SJCRH30 (cell line): ENCODE data around the gene CTNNBIP1. TPM values are rescaled to one million over a fixed set of nuclear protein-coding genes. Genes with fewer than 3 reads are reported as not detected.

Experiments used
- DNase-seq, 2 experiments: peaks; one replicate each; pipeline ENCODE4 v3.0.0-alpha.2; 2015 to 2020
- H3K27ac ChIP-seq: fragments of 250-450 bp; sonication (Bioruptor Pico); 2 replicates; pipeline ENCODE4 v1.5.1; 2020; ENCODE audit warnings: mild to moderate bottlenecking, moderate library complexity
- H3K27me3 ChIP-seq: fragments of 250-450 bp; sonication (Bioruptor Pico); 2 replicates; pipeline ENCODE4 v1.5.1; 2020; ENCODE audit warnings: mild to moderate bottlenecking, moderate library complexity
- H3K36me3 ChIP-seq: fragments of 250-450 bp; sonication (Bioruptor Pico); 2 replicates; pipeline ENCODE4 v1.5.1; 2020; ENCODE audit warnings: mild to moderate bottlenecking, moderate library complexity
- H3K4me1 ChIP-seq: fragments of 250-450 bp; sonication (Bioruptor Pico); 2 replicates; pipeline ENCODE4 v1.5.1; 2020; ENCODE audit warnings: mild to moderate bottlenecking, moderate library complexity
- H3K4me3 ChIP-seq: fragments of 250-450 bp; sonication (Bioruptor Pico); 2 replicates; pipeline ENCODE4 v1.5.1; 2020; ENCODE audit warnings: mild to moderate bottlenecking, moderate library complexity
- H3K9me3 ChIP-seq: fragments of 250-450 bp; sonication (Bioruptor Pico); replicated peaks from 2 replicates; pipeline ENCODE4 v1.5.1; 2020; ENCODE audit warnings: mild to moderate bottlenecking, moderate library complexity
- total RNA-seq: library from RNA; depleted of rRNA; stranded (reverse); fragments of >200 nt; shearing (Covaris generic); gene quantifications from 2 replicates; pipeline ENCODE4 v1.2.3, GENCODE V29; 2014

The CTNNBIP1 gene
- total RNA-seq, 1 experiment from 2014 or later = 35.3 TPM

DNA sequence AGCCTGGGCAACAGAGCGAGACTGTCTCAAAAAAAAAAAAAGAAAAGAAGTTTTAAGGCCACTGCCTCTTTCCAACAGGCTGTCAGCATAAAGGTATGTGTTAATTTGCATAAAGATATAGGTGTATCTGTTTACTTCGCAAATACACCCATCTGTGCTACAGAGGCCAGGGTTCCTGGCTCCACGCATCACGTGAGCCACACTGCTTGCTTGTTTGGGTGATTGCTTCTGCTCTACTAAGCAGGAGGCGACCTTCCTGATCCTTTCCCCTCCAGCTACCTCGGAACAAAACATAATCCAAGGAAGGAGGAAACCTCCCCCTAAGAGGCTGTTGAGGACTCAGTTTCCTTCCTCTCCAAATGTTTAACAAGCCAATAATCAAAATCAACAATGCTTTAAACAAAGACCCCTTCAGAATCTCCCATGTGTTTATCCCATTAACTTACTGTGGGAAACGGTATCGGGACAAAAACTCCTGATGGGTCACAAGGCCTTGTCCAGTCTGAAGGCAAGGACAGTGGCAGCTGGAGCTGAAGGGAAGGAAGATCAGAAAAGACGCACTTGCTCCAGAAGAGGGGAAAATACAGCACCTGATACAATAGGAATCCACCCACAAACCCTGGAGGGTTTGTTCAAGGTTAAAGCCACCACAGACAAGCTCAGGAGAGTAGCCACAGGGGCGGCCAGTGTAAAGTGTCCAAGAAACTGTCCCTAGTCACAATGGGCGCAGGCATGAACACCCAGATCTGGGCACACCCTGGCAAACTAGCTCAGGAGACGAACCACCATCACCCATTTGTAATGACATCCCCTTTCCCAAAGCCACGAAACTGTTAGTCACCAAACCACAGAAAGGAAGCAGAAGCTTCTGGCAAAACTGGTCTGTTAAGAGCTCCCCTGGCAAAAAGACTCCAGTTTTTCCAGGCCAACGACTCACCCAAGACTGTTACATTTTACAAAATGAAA is 17.2 kb downstream of the CTNNBIP1 start:
- peak in 1 of 2 experiments; percentile 61 for DNase-seq
- no peak overlapping the region for H3K4me3 ChIP-seq
- H3K27ac ChIP-seq = no peak overlapping the region; the same call in 1 of the 2 replicates
- H3K27me3 ChIP-seq = no peaks in the 10 kb centered on the region
- H3K36me3 ChIP-seq = no peaks in the 10 kb centered on the region
- no peaks in the 10 kb centered on the region for H3K9me3 ChIP-seq
- peaks cover 45% of the 10 kb centered on the region for H3K4me1 ChIP-seq

DNA sequence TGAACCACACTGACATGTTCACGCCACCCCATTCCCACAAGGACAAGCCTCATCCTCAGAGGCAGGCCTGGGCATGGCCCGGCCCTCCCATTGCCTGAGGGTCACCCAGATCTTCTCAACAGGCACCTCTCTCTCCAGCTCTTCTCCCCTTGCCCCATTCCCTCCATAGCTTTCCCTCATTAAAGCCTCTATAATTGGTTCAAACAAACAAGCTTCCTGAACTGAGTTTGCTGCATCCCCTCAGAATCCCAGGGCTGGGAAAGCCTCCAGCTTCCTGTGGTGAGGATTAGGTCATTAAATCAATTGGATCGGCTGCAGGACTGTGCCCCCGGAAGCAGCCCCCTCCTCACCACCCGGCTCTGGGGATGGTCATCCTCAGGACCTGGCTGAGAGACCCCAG is 18.9 kb downstream of the CTNNBIP1 start:
- no peaks in the 10 kb centered on the region for H3K27me3 ChIP-seq
- DNase-seq = peak; percentile 75 to 88
- H3K9me3 ChIP-seq = no peaks in the 10 kb centered on the region
- no peak overlapping the region for H3K4me3 ChIP-seq
- H3K27ac ChIP-seq = peak overlapping the region; percentile 87
- H3K4me1 ChIP-seq = peaks cover 45% of the 10 kb centered on the region
- H3K36me3 ChIP-seq = no peaks in the 10 kb centered on the region

DNA sequence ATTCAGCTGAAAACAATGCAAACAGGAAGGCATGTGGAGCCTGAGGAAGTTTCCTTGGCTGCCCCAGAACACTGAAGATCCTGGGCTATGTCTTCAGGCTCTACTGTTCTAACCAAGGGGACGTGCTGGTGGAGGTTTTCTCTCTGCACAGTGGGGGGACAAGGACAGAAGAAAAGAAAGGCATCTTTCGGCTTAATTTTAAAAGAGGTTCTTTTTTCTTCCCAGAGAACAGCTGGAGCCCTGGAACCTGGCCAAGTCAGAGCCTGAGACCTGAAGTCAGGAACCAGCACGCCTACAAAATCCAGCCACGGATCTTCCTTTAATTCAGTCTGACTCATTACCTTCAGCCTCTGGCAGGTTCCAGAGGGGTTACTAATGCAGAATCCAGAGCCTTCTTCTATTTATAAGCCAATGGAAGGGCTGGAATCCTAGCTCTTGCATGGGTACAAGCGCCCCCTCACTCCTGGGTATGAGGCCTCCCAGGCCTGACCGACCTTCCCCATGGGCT is 19.8 kb downstream of the CTNNBIP1 start:
- peak overlapping the region; percentile 87 for H3K27ac ChIP-seq
- no peaks in the 10 kb centered on the region for H3K36me3 ChIP-seq
- peaks cover 45% of the 10 kb centered on the region for H3K4me1 ChIP-seq
- no peaks in the 10 kb centered on the region for H3K9me3 ChIP-seq
- DNase-seq = peak; percentile 97 to 99
- H3K27me3 ChIP-seq = no peaks in the 10 kb centered on the region
- no peak overlapping the region for H3K4me3 ChIP-seq

DNA sequence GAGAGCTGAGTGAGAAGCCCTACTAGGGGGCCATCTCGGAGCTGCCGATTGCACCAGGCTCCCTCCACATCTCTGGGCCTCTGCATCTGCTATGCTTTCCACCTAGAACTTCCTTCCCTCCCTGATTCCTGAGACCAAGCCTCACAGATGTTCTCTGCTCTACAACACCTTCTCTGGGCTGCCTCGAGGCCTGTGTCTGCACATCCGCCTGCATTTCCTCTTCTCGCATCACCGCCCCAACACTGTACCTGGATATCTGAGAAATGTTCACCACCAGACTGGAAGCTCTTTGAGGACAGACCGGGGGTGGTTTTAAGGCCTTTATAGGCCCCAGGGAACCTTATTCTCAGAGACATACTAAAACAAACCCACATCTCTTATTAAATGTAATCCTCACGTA is 20.7 kb downstream of the CTNNBIP1 start:
- peaks cover 51% of the 10 kb centered on the region for H3K4me1 ChIP-seq
- peak overlapping the region; percentile 87 for H3K27ac ChIP-seq
- H3K36me3 ChIP-seq = no peaks in the 10 kb centered on the region
- H3K27me3 ChIP-seq = no peaks in the 10 kb centered on the region
- H3K9me3 ChIP-seq = no peaks in the 10 kb centered on the region
- no peak overlapping the region for H3K4me3 ChIP-seq
- DNase-seq = no peak

DNA sequence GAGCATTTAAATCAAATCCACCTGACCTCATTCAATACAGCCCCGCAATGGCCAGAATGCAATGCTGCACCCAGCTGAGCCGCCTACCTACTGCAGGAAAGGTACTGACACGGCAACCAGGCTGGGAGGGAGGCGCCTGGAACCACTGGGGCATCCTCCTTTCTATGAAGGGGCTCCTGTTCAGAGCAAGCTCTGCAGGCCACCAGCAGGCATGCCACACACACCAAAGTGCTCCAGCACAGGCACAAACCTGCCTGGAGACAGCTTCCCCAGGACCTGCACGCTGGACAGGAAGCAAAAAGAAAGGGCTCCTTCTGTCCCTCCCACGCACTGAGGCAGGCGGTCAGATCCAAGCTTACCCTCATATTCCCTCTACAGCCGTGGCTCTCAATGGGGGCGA is 21.2 kb downstream of the CTNNBIP1 start:
- no peak for DNase-seq
- Histone ChIP-seq H3K4me3 (no peak overlapping the region), H3K27me3 (no peaks in the 10 kb centered on the region), H3K36me3 (no peaks in the 10 kb centered on the region), H3K9me3 (no peaks in the 10 kb centered on the region), H3K27ac (no peak overlapping the region), H3K4me1 (peaks cover 55% of the 10 kb centered on the region)

DNA sequence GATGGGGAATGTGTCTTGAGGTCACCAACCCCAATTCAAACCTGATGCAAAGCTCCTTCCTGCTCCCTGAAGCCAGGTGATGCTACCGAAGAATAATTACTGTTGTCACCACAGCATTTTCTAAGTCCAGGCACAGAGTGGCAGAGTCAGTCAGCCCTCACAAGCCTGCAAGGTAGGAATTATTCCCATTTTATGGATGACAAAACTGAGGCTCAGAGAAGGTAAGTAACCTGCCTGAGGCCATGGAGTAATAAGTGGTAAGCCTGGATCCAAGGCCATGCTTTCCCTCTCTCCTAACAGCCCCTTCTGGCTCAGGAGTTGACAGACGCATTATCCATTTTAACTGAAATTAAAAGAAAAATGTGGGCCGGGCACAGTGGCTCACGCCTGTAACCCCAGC is 23.0 kb downstream of the CTNNBIP1 start:
- no peak for DNase-seq
- Histone ChIP-seq H3K9me3 (no peaks in the 10 kb centered on the region), H3K4me3 (no peak overlapping the region), H3K27ac (no peak overlapping the region), H3K27me3 (no peaks in the 10 kb centered on the region), H3K4me1 (peaks cover 58% of the 10 kb centered on the region), H3K36me3 (no peaks in the 10 kb centered on the region)

DNA sequence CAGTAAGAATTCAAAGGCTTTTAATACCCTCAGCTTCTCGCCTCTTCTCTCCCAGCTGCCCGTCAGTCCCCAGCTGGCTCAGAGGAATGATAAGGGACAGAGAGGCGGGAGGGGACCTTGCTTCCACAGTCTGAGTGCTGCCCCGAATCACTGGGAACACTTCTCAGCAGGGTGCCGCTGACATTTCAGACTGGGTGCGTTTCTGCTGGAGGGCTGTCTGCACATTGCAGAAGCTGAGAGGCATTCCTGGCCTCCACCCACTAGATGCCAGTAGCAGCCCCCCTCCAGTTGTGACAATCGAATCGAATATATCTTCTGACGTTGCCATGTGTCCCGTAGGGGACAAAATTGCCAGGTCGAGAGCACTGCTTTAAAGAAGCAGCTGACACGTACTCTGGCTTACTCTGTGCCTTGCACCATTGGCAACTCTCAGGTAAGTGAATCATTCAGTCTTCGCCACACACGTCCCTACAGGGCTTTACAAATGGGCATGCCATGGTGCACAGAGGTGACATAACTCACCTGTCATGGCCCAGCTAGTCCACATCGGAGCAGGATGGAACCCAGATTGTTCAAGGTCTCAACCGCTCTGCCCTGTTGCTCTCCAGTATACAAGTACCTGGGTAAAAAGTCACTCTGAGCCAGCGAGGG is 23.9 kb downstream of the CTNNBIP1 start:
- H3K27ac ChIP-seq = no peak overlapping the region
- H3K4me1 ChIP-seq = peaks cover 56% of the 10 kb centered on the region

DNA sequence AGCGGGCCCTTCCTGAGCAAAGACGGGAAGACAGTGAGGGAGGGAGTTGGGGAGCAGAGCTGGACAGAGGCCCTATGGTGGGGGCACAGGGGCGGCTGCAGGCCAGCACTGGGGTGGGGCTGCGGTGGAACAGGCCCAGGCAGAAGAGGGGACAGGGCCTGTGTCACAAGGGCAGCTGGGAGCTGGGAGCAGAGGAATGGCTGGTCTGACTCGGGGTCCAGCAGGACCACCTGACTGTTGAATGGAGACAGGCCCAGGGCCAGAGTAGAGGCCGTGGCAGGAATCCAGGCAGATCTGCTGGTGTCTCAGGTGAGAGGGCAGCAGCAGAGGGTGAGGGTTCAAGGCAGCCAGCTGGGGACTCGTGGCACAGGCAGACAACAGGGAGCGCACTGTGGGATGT is 25.3 kb downstream of the CTNNBIP1 start:
- H3K36me3 ChIP-seq = 0 out of 2 replicates have a peak, but pooled peaks cover 2% of the 10 kb centered on the region
- peak overlapping the region; percentile 8; the same call in 1 of the 2 replicates for H3K27ac ChIP-seq
- no peaks in the 10 kb centered on the region for H3K27me3 ChIP-seq
- no peaks in the 10 kb centered on the region for H3K9me3 ChIP-seq
- H3K4me3 ChIP-seq = no peak overlapping the region
- H3K4me1 ChIP-seq = peaks cover 42% of the 10 kb centered on the region
- DNase-seq = no peak

More for the DNA sequence above, 23.9 kb downstream of the CTNNBIP1 start:
- Histone ChIP-seq H3K36me3 (no peaks in the 10 kb centered on the region), H3K4me3 (no peak overlapping the region), H3K27me3 (no peaks in the 10 kb centered on the region), H3K9me3 (no peaks in the 10 kb centered on the region)
- DNase-seq = no peak

DNA sequence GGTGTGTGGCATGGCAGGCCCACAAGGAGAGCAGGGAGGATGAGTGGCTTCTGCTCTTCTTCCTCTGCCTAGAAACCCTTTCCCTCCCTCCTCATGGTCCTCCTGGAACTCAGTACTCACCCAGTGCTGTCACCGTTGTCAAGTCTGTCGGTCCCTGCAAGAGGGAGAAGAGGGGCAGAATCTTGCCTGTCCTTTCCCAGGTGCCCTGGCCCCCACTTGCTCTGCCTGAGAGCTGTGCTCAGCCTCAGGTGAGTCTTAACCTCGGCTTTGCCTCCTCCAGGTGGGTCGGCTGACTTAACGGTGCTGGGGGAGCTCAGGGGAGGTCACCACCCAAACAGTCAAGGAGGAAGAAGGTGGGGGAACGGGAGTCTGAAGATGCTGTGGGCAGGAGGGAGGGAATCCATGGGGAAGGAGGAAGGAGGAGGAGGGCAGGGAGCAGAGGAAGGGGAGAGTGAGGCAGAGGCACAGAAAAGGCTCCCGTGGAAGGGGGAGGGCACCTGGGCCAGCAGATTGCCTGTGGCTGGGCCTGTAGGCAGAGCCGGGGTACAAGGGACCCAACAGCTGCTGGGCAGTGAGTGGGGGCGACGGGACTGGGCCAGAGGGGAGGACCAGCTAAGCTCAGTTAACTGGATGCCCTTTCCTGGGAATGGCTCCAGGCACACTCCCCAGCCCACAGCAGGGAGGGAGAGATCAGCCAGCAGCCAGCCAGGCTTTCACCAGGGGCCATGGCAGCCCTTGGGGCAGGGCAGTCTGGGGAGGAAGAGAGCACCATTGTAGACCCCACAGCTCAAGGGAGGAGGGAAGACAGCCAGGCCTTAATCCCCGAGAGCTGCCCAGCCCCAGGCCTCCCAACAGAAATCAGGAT is 26.3 kb downstream of the CTNNBIP1 start:
- H3K9me3 ChIP-seq = no peaks in the 10 kb centered on the region
- H3K36me3 ChIP-seq = 0 out of 2 replicates have a peak, but pooled peaks cover 2% of the 10 kb centered on the region
- peaks cover 37% of the 10 kb centered on the region for H3K4me1 ChIP-seq
- DNase-seq = peak; percentile 61 to 80
- no peaks in the 10 kb centered on the region for H3K27me3 ChIP-seq
- H3K4me3 ChIP-seq = no peak overlapping the region
- peak overlapping the region; percentile 8; the same call in 1 of the 2 replicates for H3K27ac ChIP-seq

DNA sequence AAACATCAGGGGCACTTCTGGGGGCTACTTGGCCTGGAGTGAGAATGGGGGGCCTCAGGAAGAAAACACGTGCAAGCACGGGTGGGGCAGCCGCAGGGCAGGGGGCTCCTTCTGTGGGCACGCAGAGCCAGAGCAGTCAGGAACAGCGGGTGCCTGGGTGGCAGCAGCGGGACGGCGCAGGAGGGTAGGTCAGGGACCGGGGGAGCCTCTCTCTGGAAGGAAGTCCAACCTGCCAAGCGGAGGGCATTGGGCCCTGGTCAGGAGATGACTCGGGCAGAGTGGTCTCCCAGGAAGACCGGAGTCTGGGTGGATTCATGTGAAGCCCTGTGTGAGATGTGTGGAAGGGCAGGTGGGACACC is 27.1 kb downstream of the CTNNBIP1 start:
- Histone ChIP-seq H3K27ac (no peak overlapping the region), H3K4me3 (no peak overlapping the region), H3K9me3 (no peaks in the 10 kb centered on the region), H3K36me3 (0 out of 2 replicates have a peak, but pooled peaks cover 2% of the 10 kb centered on the region), H3K27me3 (no peaks in the 10 kb centered on the region), H3K4me1 (peaks cover 37% of the 10 kb centered on the region)
- DNase-seq = no peak

DNA sequence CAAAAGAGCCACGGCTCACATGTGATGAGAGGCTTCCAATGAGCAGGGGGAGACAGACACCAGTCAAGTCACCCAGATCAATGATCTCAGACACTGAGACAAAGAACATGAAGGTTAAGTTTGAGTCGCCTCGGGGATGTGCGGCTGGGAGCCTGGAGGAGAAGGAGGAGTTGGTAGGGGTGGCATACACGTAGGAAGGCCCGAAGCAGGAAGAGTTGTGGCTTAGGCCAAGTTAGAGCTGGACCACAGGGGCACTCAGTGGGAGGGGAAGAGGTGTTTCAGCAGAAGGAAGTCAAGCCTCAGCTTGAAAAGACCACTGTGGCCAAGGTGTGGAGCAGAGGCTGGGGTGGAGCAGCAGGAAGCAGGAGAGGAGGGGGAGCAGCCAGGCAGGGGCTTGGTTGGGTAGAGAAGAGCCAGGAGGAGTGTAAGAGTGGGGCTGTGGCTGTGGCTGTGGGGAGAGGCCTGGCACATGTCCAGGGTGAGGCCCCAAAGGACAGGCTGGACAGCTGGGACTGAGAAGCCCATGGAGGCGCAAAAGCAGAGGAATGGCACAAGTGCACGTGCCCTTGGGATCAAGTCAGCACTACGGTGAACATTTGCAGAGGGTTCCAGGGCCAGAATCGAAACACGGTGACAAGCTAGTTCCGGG is 27.6 kb downstream of the CTNNBIP1 start:
- H3K4me3 ChIP-seq = no peak overlapping the region
- peak; percentile 90 to 91 for DNase-seq
- H3K4me1 ChIP-seq = peaks cover 37% of the 10 kb centered on the region
- H3K27me3 ChIP-seq = no peaks in the 10 kb centered on the region
- no peak overlapping the region for H3K27ac ChIP-seq
- no peaks in the 10 kb centered on the region for H3K9me3 ChIP-seq
- 0 out of 2 replicates have a peak, but pooled peaks cover 2% of the 10 kb centered on the region for H3K36me3 ChIP-seq

DNA sequence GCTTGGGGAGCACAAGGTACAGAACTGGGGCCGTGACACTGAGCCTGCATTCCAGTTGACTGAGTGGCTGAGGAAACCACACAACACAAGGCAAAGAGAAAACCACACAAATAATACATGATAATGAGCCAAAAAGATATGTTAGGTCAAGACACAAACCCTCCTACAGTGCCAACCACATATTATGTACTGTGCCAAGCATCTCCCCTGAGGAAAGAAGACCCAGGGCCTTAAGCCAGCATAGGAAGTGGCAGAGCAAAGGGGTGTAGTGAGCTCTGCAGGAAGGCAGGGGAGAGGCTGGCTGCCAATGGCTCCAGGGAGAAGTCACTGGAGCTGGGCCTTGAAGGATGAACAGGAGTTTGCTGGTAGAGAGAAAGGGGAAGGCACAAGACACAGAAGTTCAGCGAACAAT is 28.2 kb downstream of the CTNNBIP1 start:
- peak; percentile 47 to 48 for DNase-seq
- H3K4me1 ChIP-seq = peaks cover 37% of the 10 kb centered on the region

DNA sequence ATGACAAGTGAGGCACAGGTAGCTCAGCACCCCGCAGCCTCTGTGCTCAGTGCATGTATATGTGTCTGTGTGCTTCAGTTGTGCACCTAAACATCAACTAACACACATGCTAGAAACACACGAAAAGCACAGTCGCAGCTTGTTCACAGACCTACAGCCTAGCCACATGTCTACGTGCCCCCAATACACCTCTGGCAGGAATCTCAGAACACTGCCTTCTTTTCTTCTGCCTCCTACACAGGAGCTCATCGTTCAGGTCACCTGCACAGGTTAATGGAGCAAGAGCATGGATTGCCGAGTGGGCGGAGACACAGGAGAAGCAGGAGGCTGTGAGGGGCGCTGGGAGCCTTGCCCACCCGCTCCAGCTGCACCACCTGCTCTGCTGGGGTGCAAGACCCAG is 31.7 kb downstream of the CTNNBIP1 start:
- H3K27ac ChIP-seq = no peak overlapping the region
- H3K36me3 ChIP-seq = 0 out of 2 replicates have a peak, but pooled peaks cover 2% of the 10 kb centered on the region
- no peaks in the 10 kb centered on the region for H3K9me3 ChIP-seq
- H3K4me3 ChIP-seq = no peak overlapping the region
- no peak for DNase-seq
- H3K27me3 ChIP-seq = no peaks in the 10 kb centered on the region
- H3K4me1 ChIP-seq = peaks cover 32% of the 10 kb centered on the region

More for the DNA sequence above, 28.2 kb downstream of the CTNNBIP1 start:
- H3K36me3 ChIP-seq = 0 out of 2 replicates have a peak, but pooled peaks cover 2% of the 10 kb centered on the region
- no peak overlapping the region for H3K4me3 ChIP-seq
- H3K9me3 ChIP-seq = no peaks in the 10 kb centered on the region
- H3K27ac ChIP-seq = no peak overlapping the region
- H3K27me3 ChIP-seq = no peaks in the 10 kb centered on the region

DNA sequence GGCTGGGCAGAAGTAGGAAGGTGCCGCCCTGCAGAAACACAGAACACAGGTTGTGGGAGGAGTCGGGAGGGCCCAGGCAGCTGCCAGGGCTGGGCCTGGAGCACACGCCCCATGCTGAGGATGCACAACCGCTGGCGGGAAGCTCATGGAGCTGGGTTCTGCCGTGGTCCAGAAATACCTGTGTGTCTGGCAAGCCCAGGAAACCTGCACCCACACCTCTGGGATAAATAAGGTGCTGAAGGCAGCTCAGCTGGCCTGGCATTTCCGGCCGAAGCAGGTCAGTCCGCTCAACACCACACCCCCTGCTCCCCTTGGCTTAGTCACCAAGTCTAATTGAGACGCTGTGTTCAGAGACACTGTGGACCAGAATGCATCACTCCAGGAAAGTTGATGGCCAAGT is 32.1 kb downstream of the CTNNBIP1 start:
- Histone ChIP-seq H3K4me3 (no peak overlapping the region), H3K4me1 (peaks cover 32% of the 10 kb centered on the region), H3K9me3 (no peaks in the 10 kb centered on the region), H3K36me3 (0 out of 2 replicates have a peak, but pooled peaks cover 2% of the 10 kb centered on the region), H3K27me3 (no peaks in the 10 kb centered on the region), H3K27ac (no peak overlapping the region)
- DNase-seq = no peak
